ENCODE results near the gene BRICD5.

The BRICD5 gene

DNA sequence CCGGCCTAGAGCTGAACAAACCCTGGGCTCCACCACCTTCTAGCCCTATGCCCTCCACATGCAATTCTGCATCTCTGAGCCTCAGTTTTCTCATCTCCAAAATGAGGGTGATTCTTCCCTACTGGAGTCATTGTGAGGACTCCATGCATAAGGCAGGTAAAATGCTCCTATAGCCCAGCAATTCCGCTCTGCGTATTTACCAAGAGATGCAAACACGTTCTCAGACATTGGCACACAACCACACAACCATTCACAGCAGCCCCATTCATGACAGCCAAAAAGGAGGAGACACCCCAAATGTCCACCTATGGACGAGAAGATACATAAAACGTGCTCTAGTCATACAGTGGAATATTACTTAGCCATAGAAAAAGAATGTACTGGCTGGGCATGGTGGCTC, 10.3 kb downstream of the BRICD5 start:
- no peak overlapping the region for H3K27ac ChIP-seq
- TF ChIP-seq, protein P1, sequence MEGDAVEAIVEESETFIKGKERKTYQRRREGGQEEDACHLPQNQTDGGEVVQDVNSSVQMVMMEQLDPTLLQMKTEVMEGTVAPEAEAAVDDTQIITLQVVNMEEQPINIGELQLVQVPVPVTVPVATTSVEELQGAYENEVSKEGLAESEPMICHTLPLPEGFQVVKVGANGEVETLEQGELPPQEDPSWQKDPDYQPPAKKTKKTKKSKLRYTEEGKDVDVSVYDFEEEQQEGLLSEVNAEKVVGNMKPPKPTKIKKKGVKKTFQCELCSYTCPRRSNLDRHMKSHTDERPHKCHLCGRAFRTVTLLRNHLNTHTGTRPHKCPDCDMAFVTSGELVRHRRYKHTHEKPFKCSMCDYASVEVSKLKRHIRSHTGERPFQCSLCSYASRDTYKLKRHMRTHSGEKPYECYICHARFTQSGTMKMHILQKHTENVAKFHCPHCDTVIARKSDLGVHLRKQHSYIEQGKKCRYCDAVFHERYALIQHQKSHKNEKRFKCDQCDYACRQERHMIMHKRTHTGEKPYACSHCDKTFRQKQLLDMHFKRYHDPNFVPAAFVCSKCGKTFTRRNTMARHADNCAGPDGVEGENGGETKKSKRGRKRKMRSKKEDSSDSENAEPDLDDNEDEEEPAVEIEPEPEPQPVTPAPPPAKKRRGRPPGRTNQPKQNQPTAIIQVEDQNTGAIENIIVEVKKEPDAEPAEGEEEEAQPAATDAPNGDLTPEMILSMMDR (conservative IDR thresholded peaks at IDR 0.05), result no peak

DNA sequence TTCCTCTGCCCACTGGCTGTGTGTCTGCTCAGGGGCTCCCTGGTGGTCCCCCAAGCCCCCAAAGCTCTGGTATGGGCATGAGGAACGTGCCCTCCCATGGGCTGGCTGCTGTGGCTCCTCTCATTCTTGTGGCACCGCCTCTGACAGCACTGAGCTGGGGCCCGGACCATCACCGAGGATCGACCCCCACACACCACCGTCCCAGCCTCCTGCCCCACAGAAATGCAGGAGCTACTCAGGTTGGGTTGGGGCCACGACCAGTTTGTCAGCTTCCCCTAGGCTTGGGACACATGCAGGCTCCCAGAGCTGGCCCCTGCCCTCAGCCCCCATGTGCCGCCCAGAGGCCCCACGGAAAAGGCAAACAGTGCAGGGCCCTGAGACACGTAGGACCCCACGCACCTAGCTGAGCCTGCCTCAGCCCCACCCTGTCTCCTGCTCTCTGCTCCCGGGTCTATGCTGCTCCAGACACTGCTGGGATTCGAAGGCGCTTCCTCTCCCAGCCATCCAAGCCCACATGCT, 11.0 kb downstream of the BRICD5 start:
- no peak overlapping the region for H3K27ac ChIP-seq
- TF ChIP-seq, protein P1 (conservative IDR thresholded peaks at IDR 0.05), result no peak

DNA sequence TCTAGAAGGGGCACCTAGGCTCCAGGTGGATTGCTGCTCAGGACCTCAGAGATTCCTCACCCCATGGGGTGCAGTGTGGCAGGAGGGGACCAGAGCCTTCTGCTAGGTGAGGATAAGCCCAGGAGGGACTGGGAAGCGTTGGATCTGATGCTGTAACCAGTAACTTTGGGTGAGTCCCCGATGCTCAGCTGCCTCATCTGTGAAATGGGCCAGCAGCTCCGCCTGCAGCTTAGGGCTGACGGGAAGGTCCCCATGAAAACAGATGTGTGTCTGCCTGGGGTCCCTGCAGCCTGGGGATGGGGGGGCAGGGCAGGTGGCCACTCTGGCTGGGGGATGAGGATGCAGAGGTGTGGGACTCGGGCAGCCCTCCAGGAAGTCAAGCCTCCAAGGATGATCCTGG, 11.6 kb downstream of the BRICD5 start:
- TF ChIP-seq, protein P1 (conservative IDR thresholded peaks at IDR 0.05), result no peak
- H3K27ac ChIP-seq, result no peak overlapping the region

DNA sequence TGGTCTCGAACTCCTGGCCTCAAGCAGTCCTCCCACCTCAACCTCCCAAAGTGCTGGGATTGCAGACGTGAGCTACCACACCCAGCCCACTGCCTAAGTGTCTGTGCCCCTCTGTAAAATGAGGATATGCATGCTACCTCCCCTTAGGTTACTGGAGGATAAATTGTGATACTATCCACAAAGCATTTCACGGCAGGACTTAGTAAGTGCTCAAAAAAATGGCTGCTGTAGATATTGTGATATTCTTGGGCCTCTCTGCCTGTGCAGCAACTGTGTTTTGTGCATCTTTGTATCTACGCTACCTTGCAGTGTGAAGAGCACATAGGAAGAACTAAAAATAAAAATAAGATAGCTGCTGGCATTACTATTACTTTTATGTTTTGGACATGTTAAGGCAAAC, 12.4 kb downstream of the BRICD5 start:
- no peak overlapping the region for H3K27ac ChIP-seq
- TF ChIP-seq, protein P1 (conservative IDR thresholded peaks at IDR 0.05), result no peak

DNA sequence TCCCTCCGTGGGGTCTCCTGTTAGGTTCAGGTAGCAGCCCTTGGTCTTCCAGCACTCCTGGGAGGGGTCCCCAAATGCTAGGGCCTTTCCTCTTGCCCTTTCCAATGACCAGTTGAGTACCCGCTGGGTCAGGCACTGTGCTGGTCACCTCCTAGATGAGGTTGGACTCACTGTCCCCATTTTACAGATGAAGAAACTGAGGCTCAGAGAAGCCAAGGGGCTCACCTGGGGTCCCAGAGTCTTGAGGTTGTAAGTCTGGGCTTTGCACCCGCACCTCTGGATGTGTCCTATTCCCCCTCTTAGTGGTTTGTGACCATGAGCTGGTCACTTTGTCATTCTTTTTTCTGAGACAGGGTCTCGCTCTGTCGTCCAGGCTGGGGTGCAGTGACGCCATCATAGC, 12.9 kb downstream of the BRICD5 start:
- no peak overlapping the region for H3K27ac ChIP-seq
- TF ChIP-seq, protein P1 (conservative IDR thresholded peaks at IDR 0.05), result no peak

DNA sequence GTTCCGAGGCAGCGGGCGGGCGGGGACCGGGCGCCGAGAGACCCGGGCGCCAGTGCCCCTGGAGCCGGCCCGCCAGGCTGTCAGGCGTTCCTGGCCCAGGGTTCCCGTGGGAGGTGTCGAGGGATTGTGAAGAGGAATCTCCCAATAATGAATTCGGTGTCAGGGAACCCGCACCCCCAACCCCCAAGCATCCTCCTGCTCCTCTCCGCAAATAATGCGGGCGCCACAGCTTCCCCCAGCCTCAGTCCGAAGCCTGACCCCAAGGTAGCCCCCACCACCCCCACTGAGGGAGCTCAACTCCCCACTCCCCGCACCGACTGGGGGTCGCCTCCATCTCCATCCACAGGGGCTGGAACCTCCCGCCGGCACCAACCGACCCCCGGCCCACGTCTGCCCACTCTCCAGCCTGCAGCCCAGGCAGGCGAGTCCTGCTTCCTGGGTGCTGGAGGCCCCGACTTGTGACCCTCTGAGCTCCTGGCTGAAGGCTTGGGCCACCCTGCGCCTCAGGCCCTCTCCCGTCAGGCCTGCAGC, 13.6 kb downstream of the BRICD5 start:
- TF ChIP-seq, protein P1 (conservative IDR thresholded peaks at IDR 0.05), result no peak
- H3K27ac ChIP-seq, result peak overlapping the region; percentile 64; the same call in 1 of the 2 replicates

DNA sequence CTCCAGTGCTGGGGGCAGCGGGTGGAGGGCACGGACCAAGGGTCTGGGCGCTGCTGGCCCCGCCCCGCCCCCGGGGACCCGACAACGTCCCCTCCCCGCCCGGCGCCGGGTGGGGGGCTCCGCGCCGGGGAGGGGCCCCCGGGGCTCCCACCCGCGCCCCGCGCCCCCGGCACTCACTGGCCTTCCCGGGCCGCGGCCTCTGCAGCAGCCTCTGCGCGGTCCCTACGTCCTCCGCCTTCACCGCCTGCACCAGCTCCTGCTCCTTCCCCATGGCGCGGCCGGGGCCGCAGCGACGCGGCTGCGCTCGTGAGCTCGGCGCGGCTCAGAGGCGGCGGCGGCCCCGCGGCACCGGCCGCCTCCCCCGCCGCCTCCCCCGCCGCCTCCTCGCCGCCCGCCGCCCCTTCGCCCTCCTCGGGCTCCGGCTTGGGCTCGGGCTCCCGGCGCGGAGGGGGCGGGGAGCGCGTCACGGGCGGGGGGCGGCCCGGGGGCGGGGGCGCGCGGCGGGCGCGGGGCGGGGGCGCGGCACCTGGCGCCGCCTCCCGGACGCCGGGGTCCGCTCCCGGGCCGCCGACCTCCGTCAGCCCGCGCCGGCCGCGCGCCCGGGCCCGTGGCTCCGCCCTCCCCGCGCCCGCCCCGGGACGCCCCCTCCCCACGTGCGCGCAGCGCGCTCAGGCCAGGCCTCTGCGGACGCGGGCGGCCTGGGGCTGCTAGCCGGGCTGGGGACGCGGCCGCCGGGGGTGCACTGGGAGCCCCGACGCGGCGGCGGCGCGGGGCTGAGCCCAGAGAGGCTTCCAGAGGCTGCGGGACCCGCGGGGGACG, 14.3 kb downstream of the BRICD5 start, which contains the start of gene CASKIN1:
Gene CASKIN1, minus strand, starts transcription at position 444 of the 819 bp plus-strand sequence. Its CDS starts 173 bp downstream, at position 271.
- peak within 1 kb of the TSS; percentile 64 for H3K27ac ChIP-seq
- TF ChIP-seq, protein P1 (conservative IDR thresholded peaks at IDR 0.05), result no peak
